GM19023 (cell line): ENCODE data around the gene KIAA0319L.
"Not testable (repeated sequence)": the region's sequence is repeated elsewhere in the genome, so short reads cannot be mapped to it uniquely, and the experiment has no call there.

Source experiments
- ATAC-seq: cut with Tn5 transposase; IDR thresholded peaks from one replicate; pipeline ENCODE4 v1.9.1; 2021; ENCODE audit warnings: mild to moderate bottlenecking, moderate library complexity; ENCODE audit not compliant: unreplicated experiment

KIAA0319L gene

DNA sequence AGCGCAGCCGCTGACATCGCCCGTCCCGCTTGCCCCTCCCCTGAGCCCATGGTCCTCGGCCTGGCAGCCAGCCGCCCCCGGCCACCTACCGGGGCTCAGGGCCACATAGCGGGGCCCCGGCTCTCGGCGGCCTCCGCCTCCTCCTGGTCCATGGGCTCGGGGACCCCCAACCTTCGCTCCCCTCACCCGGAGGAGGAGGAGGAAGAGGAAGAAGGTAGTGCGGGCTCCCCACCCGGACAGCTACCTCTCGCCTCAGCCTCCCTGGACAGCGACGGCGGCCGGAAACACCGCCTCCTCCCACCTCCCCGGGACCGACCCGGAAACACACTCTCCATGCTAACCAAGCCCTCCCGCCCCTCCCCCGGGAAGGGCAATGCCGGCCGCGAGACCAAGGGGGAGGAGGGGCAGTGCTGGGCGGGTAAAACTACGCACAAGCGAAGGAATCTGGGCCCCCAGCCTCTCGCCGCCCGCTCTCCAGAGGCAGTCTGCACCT, at the start of gene KIAA0319L:
TSS of gene KIAA0319L (minus strand) at position 286 of the 493 bp plus-strand sequence. CDS start 2,912 bp downstream, outside the sequence.
- ATAC-seq: peak; percentile 87

GRCh38 chr1:35605867-35606182, 48.6 kb upstream of the KIAA0319L start:
- ATAC-seq: no peak

DNA sequence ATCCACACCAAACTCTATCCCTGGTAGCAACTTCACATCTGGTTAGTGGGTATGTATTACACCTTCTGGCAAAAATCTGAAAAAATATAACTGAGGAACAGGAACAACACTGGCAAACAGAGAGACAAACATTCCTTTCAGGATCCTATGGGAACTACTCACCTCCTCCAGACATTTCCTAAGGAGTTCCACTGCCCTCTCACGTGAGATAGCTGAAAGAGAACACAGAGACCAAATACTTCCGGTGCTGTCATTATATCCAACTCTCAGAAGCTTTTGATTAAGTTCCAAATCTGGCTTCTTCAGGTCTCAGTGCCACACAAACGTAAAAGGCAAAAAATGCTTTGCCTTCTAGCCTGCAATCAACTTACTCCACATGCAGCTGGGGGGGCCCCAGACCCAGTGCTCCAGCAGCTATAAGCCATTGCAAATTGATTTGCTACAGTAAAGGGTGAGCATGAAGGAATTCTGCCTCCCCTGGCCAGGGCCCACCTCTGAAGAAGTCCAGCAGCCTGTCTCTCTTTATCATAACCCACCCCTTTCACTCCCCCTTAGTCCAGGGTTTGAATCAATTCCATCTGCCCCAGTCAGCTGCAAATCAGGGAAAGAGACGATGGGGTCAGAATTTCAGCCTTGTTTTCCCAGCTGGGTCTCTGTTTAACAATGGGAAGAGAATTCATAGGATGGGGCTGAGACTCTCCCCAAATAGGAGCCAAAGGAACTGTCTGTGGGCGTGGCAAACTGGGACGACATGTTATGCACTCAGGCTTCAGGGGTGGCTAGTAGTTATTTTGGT, 48.1 kb upstream of the KIAA0319L start:
- ATAC-seq: no peak

GRCh38 chr1:35603941-35604340, 46.7 kb upstream of the KIAA0319L start:
- no peak for ATAC-seq

GRCh38 chr1:35603468-35603867, 46.3 kb upstream of the KIAA0319L start:
- ATAC-seq: no peak

DNA sequence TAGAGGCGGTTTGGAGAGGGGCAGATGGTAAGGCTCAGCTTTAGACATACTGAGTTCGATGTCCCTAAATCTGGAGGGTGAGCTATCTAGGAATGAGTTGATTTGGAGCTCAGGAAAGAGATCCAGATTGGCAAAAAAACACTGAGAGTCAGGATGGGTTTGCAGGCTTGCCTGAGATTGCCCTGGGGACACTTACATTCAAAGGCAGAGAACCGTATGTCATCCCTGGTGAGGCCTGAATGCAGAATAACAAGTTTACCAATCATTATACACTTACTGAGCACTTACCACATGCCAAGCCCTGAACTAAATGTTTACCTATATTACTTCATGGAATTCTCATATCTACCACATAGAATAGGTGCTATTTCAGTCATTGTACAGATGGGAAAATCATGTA, 43.4 kb upstream of the KIAA0319L start:
- ATAC-seq: no peak

DNA sequence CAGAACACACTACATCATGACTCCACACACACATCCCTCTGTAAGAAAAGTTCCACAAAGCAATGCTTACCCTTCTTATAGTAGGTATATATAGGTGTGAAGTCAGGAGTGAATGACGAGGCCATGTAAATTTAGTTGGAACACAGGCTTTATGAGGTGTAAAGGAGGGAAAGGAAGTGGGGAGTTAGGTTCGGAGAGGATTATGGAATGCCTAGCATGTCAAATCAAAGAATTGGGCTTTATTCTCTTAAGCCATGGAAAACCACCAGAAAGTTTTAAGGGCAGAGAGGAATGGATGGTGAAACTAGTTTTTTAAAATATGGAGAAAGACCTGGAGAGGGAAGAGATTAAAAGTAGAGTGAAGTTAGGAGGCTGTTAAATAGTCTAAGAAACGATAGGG, 42.2 kb upstream of the KIAA0319L start:
- no peak for ATAC-seq

- ATAC-seq: no peak
Measured at GRCh38 chr1:35598895-35599294, 41.7 kb upstream of the KIAA0319L start.

GRCh38 chr1:35597870-35598269, 40.7 kb upstream of the KIAA0319L start:
- ATAC-seq: no peak

GRCh38 chr1:35595684-35596083, 38.5 kb upstream of the KIAA0319L start:
- ATAC-seq: no peak

DNA sequence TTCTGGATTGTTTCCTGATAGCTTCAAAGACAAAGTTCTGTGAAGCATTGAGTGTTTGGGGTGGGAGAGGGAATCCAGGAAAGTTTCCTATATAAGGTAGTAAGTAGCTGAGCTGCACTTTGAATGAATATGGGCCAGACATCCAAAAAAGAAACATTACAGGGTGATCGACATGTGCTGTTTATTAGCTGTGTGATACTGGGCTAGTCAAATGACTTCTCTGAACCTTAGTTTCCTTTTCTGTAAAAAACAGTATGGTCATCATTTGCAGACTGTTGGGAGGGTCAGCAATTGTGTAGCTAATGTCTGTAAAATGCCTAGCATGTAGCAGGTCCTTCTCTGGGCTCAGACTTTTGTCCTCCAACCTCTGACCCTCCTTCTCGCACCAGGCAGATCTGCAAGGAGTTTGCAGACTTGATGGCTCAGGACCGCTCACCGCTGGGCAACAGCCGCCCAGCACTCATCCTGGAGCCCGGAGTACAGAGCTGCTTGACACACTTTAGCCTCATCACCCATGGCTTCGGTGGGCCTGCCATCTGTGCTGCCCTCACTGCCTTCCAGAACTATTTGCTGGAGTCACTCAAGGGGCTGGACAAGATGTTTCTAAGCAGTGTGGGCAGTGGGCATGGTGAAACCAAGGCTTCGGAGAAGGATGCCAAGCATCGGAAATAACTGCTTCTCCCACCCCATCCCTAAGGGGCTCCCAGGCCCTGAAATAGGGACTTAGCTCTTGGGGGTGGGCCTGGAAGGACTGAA, 37.0 kb upstream of the KIAA0319L start:
- no peak for ATAC-seq

GRCh38 chr1:35592991-35593769, 36.0 kb upstream of the KIAA0319L start:
- no peak for ATAC-seq

- no peak for ATAC-seq
Measured at GRCh38 chr1:35591211-35591610, 34.0 kb upstream of the KIAA0319L start.

- no peak for ATAC-seq
Measured at GRCh38 chr1:35590476-35591040, 33.4 kb upstream of the KIAA0319L start.

- ATAC-seq: no peak
Measured at GRCh38 chr1:35589516-35590427, 32.6 kb upstream of the KIAA0319L start.

DNA sequence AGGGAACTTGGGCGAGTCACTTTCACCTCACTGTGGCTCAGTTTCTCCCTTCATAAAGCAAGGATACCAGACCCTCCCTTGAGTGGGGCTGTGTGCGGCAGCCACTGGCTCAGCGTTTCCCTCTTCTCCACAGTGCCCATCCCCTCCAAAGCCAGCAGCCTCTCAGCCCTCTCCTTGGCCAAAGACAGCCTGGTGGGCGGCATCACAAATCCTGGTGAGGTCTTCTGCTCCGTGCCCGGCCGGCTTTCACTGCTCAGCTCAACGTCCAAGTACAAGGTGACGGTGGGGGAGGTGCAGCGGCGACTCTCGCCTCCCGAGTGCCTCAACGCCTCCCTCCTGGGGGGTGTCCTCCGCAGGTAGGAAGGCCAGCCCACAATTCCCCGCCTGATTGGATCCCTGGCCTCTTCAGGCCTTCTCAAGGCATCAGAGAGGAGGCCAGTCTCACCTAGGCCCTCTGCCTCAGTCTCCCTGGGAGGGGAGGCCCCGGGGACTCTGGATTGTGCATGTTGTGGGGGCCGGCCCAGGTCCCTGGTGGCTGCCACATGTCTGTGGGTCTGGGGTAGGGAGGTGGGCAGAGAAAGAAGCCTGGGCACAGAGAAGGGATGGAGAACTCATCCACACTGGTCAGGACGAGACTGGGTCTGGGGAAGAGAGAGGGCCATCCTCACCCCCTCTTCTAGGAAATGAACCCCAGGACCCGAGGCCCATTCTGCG, 31.2 kb upstream of the KIAA0319L start:
- ATAC-seq: no peak

GRCh38 chr1:35587736-35588135, 30.5 kb upstream of the KIAA0319L start:
- no peak for ATAC-seq

DNA sequence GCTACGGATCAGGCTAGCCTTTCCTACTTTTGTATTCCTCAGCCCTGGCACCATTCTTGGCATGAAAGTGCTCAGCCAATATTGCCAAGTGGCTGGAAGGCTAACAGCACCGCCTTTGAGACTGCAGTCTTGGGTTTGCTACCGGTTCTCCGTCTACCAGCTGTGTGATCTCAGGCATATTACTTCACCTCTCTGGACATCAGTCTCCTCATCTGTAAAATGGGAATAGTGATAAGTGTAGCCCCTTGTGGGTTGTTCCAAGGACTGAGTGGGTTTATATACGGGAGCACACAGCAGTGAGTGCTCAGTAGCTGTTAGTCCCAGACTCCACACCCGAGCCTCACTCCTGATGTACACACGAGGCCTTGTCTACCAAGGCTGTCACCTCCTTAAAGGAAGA, 29.6 kb upstream of the KIAA0319L start:
- no peak for ATAC-seq

DNA sequence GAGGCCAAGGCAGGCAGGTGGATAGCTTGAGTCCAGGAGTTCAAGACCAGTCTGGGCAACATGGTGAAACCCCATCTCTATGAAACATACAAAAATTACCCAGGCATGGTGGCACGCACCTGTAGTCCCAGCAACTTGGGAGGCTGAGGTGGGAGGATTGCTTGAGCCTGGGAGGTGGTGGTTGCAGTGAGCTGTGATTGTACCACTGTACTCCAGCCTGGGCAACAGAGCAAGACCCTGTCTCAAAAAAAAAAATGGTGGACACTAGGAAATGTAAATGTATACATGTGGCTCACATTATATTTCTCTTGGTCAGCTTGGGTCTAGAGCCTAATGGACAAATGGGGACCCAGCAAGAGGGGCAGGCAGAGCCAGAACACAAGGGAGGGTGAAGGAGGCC, 28.6 kb upstream of the KIAA0319L start:
- not testable (repeated sequence) for ATAC-seq
